Peyer's patch (tissue), 4 donors: ENCODE data around the gene MACROD2.

Source experiments
- CTCF ChIP-seq, 6 experiments: fragments of 450-650 bp in 4 of 6; fragments of 200-600 bp in 2 of 6; sonication (generic) in 1 of 6; IDR thresholded peaks; one replicate each; pipeline ENCODE4 v1.5.1; 2017 to 2019; ENCODE audit warnings: antibody characterized with exemption in 6 of 6, mild to moderate bottlenecking in 3 of 6, moderate library complexity in 1 of 6
- POLR2A ChIP-seq, 2 donors: fragments of 450-650 bp; IDR thresholded peaks; one replicate each; pipeline ENCODE4 v1.5.1; 2017; ENCODE audit warnings: antibody characterized with exemption in 2 of 2, mild to moderate bottlenecking in 2 of 2, moderate library complexity in 2 of 2

GRCh38 chr20:14562981-14563380 is 567.7 kb downstream of the MACROD2 start:
- TF ChIP-seq CTCF (IDR thresholded peaks at IDR 0.05) (no peak), POLR2A (IDR thresholded peaks at IDR 0.05) (no peak)
